Astrocyte (in vitro differentiated cells and primary cell): ENCODE measurements around the gene CACNB2.

Experiments
- CTCF ChIP-seq: IDR thresholded peaks from 2 replicates; pipeline ENCODE4 v1.5.1; 2011; ENCODE audit warnings: low read depth, mild to moderate bottlenecking, inconsistent platforms, low read length, moderate library complexity; ENCODE audit not compliant: insufficient read depth
- EZH2 ChIP-seq: IDR thresholded peaks from 2 replicates; pipeline ENCODE4 v1.6.1; 2012; ENCODE audit warnings: mild to moderate bottlenecking, low read length, inconsistent platforms; ENCODE audit not compliant: insufficient read depth

- TF ChIP-seq CTCF: no peak
- TF ChIP-seq EZH2: no peak
These were observed 426.0 kb downstream of the CACNB2 start for GRCh38 chr10:18566177-18566576.
